OCI-LY1 (cell line): ENCODE data around the gene ACOT11.

Source experiments
- H2AFZ ChIP-seq: fragments of 200-600 bp; sonication (generic), shearing (Covaris generic); 2 replicates; pipeline ENCODE4 v1.6.0; 2014; ENCODE audit warnings: antibody characterized with exemption, mild to moderate bottlenecking, low read length
- H3F3A ChIP-seq: fragments of 200-600 bp; sonication (generic), shearing (Covaris generic); 2 replicates; pipeline ENCODE4 v1.6.0; 2014; ENCODE audit warnings: mild to moderate bottlenecking, antibody characterized with exemption, low read length, moderate library complexity; ENCODE audit not compliant: insufficient read depth
- H3K27ac ChIP-seq: fragments of 200-600 bp; sonication (generic); 2 replicates; pipeline ENCODE4 v1.5.1; 2014; ENCODE audit warnings: low read length, mixed run types, mild to moderate bottlenecking, low read depth; ENCODE audit not compliant: poor library complexity, severe bottlenecking
- H3K27me3 ChIP-seq: fragments of 200-600 bp; sonication (generic); 2 replicates; pipeline ENCODE4 v1.6.0; 2014; ENCODE audit warnings: antibody characterized with exemption, mild to moderate bottlenecking, low read length, moderate library complexity; ENCODE audit not compliant: insufficient read depth
- H3K36me3 ChIP-seq: fragments of 200-600 bp; sonication (generic); 2 replicates; pipeline ENCODE4 v1.6.1; 2014; ENCODE audit warnings: mild to moderate bottlenecking, antibody characterized with exemption, low read length, moderate library complexity, mixed read lengths; ENCODE audit not compliant: insufficient read depth
- H3K4me1 ChIP-seq: fragments of 200-600 bp; sonication (generic); 2 replicates; pipeline ENCODE4 v1.5.1; 2014; ENCODE audit warnings: mild to moderate bottlenecking, low read length, moderate library complexity; ENCODE audit not compliant: insufficient read depth, severe bottlenecking
- H3K4me2 ChIP-seq: fragments of 200-600 bp; sonication (generic), shearing (Covaris generic); 2 replicates; pipeline ENCODE4 v1.6.1; 2014; ENCODE audit warnings: low read length
- H3K4me3 ChIP-seq: fragments of 200-600 bp; sonication (generic); 2 replicates; pipeline ENCODE4 v1.5.1; 2014; ENCODE audit warnings: low read length, low read depth, mild to moderate bottlenecking, mixed read lengths; ENCODE audit not compliant: poor library complexity, severe bottlenecking
- H3K79me2 ChIP-seq: fragments of 200-600 bp; shearing (Covaris generic); 2 replicates; pipeline ENCODE4 v1.6.1; 2016; ENCODE audit warnings: mixed run types, low read length, mixed read lengths; ENCODE audit not compliant: insufficient read depth
- H3K9ac ChIP-seq: fragments of 200-600 bp; sonication (generic), shearing (Covaris generic); 2 replicates; pipeline ENCODE4 v1.6.1; 2014; ENCODE audit warnings: mild to moderate bottlenecking, low read length, mixed read lengths
- H3K9me2 ChIP-seq: fragments of 200-600 bp; sonication (generic), shearing (Covaris generic); 2 replicates; pipeline ENCODE4 v1.6.1; 2014; ENCODE audit warnings: low read depth, mild to moderate bottlenecking, low read length, mixed read lengths
- H3K9me3 ChIP-seq: fragments of 200-600 bp; shearing (Covaris generic); 2 replicates; pipeline ENCODE4 v1.6.1; 2014; ENCODE audit warnings: low read length, mixed read lengths
- H4K20me1 ChIP-seq: fragments of 200-600 bp; sonication (generic), shearing (Covaris generic); 2 replicates; pipeline ENCODE4 v1.6.0; 2016; ENCODE audit warnings: mild to moderate bottlenecking, low read length; ENCODE audit not compliant: insufficient read depth
- EZH2 ChIP-seq: fragments of 200-600 bp; sonication (generic), shearing (Covaris generic); IDR thresholded peaks from 2 replicates; pipeline ENCODE4 v1.8.0; 2017; ENCODE audit warnings: borderline replicate concordance, mixed run types, mild to moderate bottlenecking, antibody characterized with exemption, low read length, moderate library complexity, mixed read lengths
- TF ChIP-seq, protein P1 (sequence below): fragments of 200-600 bp; sonication (generic), shearing (Covaris generic); IDR thresholded peaks from 2 replicates; pipeline ENCODE4 v1.5.1; 2017; ENCODE audit warnings: mild to moderate bottlenecking, antibody characterized with exemption, low read length, moderate library complexity, mixed read lengths

ACOT11 gene

GRCh38 chr1:54556110-54556509 lies 8.1 kb downstream of the ACOT11 start:
- Histone ChIP-seq H4K20me1 (no peaks in the 10 kb centered on the region), H3K36me3 (no peaks in the 10 kb centered on the region; the same call in 1 of the 2 replicates), H3K27ac (no peak overlapping the region), H3F3A (no peaks in the 10 kb centered on the region), H2AFZ (no peak overlapping the region), H3K4me2 (no peak overlapping the region), H3K27me3 (no peaks in the 10 kb centered on the region), H3K79me2 (no peaks in the 10 kb centered on the region), H3K9me3 (0 out of 2 replicates have a peak, but pooled peaks cover 4% of the 10 kb centered on the region), H3K4me1 (no peaks in the 10 kb centered on the region), H3K9ac (no peak overlapping the region), H3K4me3 (no peak overlapping the region), H3K9me2 (no peaks in the 10 kb centered on the region)
- TF ChIP-seq, protein P1, sequence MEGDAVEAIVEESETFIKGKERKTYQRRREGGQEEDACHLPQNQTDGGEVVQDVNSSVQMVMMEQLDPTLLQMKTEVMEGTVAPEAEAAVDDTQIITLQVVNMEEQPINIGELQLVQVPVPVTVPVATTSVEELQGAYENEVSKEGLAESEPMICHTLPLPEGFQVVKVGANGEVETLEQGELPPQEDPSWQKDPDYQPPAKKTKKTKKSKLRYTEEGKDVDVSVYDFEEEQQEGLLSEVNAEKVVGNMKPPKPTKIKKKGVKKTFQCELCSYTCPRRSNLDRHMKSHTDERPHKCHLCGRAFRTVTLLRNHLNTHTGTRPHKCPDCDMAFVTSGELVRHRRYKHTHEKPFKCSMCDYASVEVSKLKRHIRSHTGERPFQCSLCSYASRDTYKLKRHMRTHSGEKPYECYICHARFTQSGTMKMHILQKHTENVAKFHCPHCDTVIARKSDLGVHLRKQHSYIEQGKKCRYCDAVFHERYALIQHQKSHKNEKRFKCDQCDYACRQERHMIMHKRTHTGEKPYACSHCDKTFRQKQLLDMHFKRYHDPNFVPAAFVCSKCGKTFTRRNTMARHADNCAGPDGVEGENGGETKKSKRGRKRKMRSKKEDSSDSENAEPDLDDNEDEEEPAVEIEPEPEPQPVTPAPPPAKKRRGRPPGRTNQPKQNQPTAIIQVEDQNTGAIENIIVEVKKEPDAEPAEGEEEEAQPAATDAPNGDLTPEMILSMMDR = no peak

- Histone ChIP-seq H3K36me3 (no peaks in the 10 kb centered on the region; the same call in 1 of the 2 replicates), H3K4me3 (no peak overlapping the region), H3K4me1 (no peaks in the 10 kb centered on the region), H2AFZ (no peak overlapping the region), H3K9me2 (no peaks in the 10 kb centered on the region), H3K27ac (no peak overlapping the region), H3F3A (no peaks in the 10 kb centered on the region), H3K4me2 (no peak overlapping the region), H3K9me3 (0 out of 2 replicates have a peak, but pooled peaks cover 4% of the 10 kb centered on the region), H3K27me3 (no peaks in the 10 kb centered on the region), H3K79me2 (no peaks in the 10 kb centered on the region), H4K20me1 (no peaks in the 10 kb centered on the region), H3K9ac (no peak overlapping the region)
- no peak for TF ChIP-seq EZH2
- TF ChIP-seq, protein P1 = no peak
Measured at GRCh38 chr1:54557671-54558355, 9.8 kb downstream of the ACOT11 start.

DNA sequence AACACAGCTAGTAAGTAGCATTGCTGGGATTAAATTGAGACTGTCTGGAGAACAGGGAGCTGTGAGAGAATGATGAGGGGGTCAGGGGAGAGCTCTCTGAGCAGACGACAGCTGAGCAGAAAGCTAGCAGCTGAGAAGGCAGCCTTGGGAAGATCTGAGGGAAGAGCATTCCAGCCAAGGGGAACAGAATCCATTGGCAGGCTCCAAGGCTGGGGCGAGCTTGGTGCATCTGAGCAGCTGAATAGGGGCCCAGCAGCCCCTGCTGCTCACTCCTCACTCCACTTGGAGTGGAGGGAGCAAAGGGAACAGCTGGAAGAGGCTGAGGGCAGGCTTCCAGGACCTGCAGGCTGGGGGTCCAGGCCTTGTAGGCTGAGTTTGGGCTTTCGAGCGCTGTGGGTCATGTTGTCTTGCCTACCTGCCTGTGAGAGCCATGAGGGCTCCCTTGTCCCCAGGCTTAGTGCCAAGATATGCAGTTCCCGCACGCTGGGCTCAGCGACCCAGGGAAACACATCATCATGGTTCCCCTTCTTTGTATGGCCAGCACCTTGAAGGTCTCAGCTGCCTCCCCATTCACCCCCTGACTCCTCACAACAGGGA lies 10.5 kb downstream of the ACOT11 start:
- no peaks in the 10 kb centered on the region; the same call in 1 of the 2 replicates for H3K36me3 ChIP-seq
- no peak overlapping the region for H3K4me2 ChIP-seq
- H2AFZ ChIP-seq = no peak overlapping the region
- H3K4me3 ChIP-seq = no peak overlapping the region
- no peaks in the 10 kb centered on the region for H3F3A ChIP-seq
- H3K9ac ChIP-seq = no peak overlapping the region
- H3K4me1 ChIP-seq = no peaks in the 10 kb centered on the region
- no peaks in the 10 kb centered on the region for H4K20me1 ChIP-seq
- H3K79me2 ChIP-seq = no peaks in the 10 kb centered on the region
- H3K9me2 ChIP-seq = no peaks in the 10 kb centered on the region
- no peak overlapping the region for H3K27ac ChIP-seq
- TF ChIP-seq, protein P1 = no peak
- TF ChIP-seq EZH2 = no peak
- H3K27me3 ChIP-seq = no peaks in the 10 kb centered on the region
- 0 out of 2 replicates have a peak, but pooled peaks cover 4% of the 10 kb centered on the region for H3K9me3 ChIP-seq
